Heart left ventricle (tissue), 13 donors: ENCODE data around the gene P4HB.

Experiments used
- POLR2A ChIP-seq, 2 donors: fragments of 450-650 bp; IDR thresholded peaks; one replicate each; pipeline ENCODE4 v1.6.1; 2017; ENCODE audit warnings: antibody characterized with exemption in 2 of 2, mild to moderate bottlenecking in 2 of 2, moderate library complexity in 2 of 2
- TF ChIP-seq, protein P1 (sequence below), 12 donors: fragments of 200-600 bp; sonication (generic) in 4 of 12; IDR thresholded peaks; one replicate each; pipeline versions ENCODE4 v1.5.0 to v1.8.0; 2018 to 2022; ENCODE audit warnings: antibody characterized with exemption in 12 of 12, mild to moderate bottlenecking in 5 of 12
- donor health status: ischemic (EF 13 %, LVEDD 7.1; RV severe dilation, severe dysfunction).
- donor health status: DM: no; HTN: yes; CAD: no.
- donor health status: DM: no; HTN: no; CAD: no.
- donor health status: ischemic (EF 25% LVEDD 6.9; RV normal size, moderate dysfunction).
- donor health status: ischemic (EF 25% LVEDD 5.7; RV mildly dilated, moderate dysfunction).
- donor health status: ischemic (EF 35%, LVEDD 5.7; RV mildly dilated, moderate dysfunction).
- donor health status: nonischemic (EF 11% LVEDD 7.7; RV severe dilation, severe dysfunction).
- donor health status: DM: yes; HTN: yes; CAD: no.
- donor health status: PGD.
- donor health status: ischemic (EF 29% LVEDD 5.4; RV normal size, mild dysfunction).
- donor health status: nonischemic (EF 23%, LVEDD 6.1; RV moderate dilation, normal function).

DNA sequence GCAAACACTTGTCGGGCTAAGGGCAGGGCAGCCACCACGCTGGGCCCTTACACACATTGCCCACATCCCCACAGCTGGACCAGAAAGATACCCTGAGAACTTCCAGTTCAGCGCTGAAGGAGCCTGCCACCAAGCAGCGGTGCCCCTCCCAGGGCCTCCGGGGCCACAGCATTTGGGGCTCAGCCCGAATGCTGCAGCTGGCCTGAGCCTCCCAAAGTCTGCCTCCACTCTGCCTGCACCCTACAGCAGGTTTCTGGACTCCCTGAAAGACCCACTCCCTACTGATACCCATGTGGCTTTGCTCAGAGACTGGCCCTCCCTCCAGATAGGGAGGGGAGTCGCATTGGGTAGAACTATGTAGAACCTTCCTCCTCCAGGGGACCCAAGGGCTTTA is 28.8 kb downstream of the P4HB start:
- no peak for TF ChIP-seq POLR2A (IDR thresholded peaks at IDR 0.05)
- TF ChIP-seq, protein P1, sequence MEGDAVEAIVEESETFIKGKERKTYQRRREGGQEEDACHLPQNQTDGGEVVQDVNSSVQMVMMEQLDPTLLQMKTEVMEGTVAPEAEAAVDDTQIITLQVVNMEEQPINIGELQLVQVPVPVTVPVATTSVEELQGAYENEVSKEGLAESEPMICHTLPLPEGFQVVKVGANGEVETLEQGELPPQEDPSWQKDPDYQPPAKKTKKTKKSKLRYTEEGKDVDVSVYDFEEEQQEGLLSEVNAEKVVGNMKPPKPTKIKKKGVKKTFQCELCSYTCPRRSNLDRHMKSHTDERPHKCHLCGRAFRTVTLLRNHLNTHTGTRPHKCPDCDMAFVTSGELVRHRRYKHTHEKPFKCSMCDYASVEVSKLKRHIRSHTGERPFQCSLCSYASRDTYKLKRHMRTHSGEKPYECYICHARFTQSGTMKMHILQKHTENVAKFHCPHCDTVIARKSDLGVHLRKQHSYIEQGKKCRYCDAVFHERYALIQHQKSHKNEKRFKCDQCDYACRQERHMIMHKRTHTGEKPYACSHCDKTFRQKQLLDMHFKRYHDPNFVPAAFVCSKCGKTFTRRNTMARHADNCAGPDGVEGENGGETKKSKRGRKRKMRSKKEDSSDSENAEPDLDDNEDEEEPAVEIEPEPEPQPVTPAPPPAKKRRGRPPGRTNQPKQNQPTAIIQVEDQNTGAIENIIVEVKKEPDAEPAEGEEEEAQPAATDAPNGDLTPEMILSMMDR (IDR thresholded peaks at IDR 0.05), result no peak
